Measurements from ENCODE around the gene PNRC2.
"Not testable (repeated sequence)": the region's sequence is repeated elsewhere in the genome, so short reads cannot be mapped to it uniquely, and the experiment has no call there.

PNRC2 gene

GRCh38 chr1:23980728-23981070 is 21.1 kb downstream of the PNRC2 start:
- peak overlapping the region; percentile 97 for H3K27ac ChIP-seq (ENCODE audit: low read depth, low read length)
- TF ChIP-seq, protein P1, sequence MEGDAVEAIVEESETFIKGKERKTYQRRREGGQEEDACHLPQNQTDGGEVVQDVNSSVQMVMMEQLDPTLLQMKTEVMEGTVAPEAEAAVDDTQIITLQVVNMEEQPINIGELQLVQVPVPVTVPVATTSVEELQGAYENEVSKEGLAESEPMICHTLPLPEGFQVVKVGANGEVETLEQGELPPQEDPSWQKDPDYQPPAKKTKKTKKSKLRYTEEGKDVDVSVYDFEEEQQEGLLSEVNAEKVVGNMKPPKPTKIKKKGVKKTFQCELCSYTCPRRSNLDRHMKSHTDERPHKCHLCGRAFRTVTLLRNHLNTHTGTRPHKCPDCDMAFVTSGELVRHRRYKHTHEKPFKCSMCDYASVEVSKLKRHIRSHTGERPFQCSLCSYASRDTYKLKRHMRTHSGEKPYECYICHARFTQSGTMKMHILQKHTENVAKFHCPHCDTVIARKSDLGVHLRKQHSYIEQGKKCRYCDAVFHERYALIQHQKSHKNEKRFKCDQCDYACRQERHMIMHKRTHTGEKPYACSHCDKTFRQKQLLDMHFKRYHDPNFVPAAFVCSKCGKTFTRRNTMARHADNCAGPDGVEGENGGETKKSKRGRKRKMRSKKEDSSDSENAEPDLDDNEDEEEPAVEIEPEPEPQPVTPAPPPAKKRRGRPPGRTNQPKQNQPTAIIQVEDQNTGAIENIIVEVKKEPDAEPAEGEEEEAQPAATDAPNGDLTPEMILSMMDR (IDR thresholded peaks at IDR 0.05; ENCODE audit: insufficient read depth, low read length, poor library complexity, severe bottlenecking), result no peak
- TF ChIP-seq EZH2phosphoT487 (conservative IDR thresholded peaks at IDR 0.05; ENCODE audit: low read length), result no peak
- peak overlapping the region; percentile 91 for H3K4me2 ChIP-seq (ENCODE audit: low read depth, low read length, poor library complexity, severe bottlenecking)
- H2AFZ ChIP-seq (ENCODE audit: low read depth, low read length, severe bottlenecking), result peak overlapping the region; percentile 21
- peaks cover 34% of the 10 kb centered on the region for H3K36me3 ChIP-seq (ENCODE audit: low read length)
- peaks cover 54% of the 10 kb centered on the region for H3F3A ChIP-seq (ENCODE audit: insufficient read depth)
- H3K9me3 ChIP-seq (ENCODE audit: insufficient read depth, low read length), result no peaks in the 10 kb centered on the region
- peaks cover 26% of the 10 kb centered on the region for H4K20me1 ChIP-seq (ENCODE audit: low read depth, low read length)
- H3K9me2 ChIP-seq (replicated peaks; ENCODE audit: insufficient read depth, low read length), result no peaks in the 10 kb centered on the region
- H3K27me3 ChIP-seq (ENCODE audit: low read length), result no peaks in the 10 kb centered on the region
- peak overlapping the region; percentile 44 for H3K4me3 ChIP-seq (ENCODE audit: insufficient read depth, low read length, poor library complexity, severe bottlenecking)
- H3K79me2 ChIP-seq (ENCODE audit: insufficient read depth, low read length), result peaks cover 44% of the 10 kb centered on the region
- peak overlapping the region; percentile 99 for H3K9ac ChIP-seq (ENCODE audit: low read length)

DNA sequence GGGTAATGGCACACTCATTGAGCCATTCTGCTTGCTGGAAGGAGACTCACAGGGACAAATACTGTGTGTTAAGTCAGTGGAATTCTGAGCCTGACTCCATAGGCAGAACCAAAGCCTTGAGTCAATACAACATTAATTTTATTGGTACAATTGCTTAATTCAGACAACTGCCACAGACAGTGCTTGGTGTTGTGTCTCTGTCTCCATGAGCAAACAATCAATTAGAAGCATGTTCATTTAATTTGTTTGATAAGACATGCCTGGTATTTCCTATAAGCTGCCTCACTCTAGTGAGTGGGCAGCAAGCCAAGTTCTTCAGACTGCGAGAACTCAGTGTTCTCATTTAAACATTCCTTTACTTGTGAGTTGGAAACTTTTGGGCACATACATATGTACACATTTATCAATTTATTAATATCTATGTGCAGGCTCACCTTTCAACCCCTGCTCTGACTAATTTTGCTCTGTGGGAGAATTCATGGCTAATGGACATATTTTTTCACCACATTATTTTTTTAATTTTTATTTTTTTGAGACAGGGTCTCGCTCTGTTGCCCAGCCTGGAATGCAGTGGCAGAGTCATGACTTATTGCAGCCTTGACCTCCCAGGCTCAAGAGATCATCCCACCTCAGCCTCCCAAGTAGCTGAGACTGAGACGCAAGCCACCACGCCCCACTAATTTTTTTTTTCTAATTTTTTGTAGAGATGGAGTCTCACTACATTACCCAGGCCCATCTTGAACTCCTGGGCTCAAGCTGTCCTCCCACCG is 25.0 kb downstream of the PNRC2 start:
- TF ChIP-seq EZH2phosphoT487 (conservative IDR thresholded peaks at IDR 0.05; ENCODE audit: low read length), result no peak
- no peaks in the 10 kb centered on the region for H4K20me1 ChIP-seq (ENCODE audit: low read depth, low read length)
- no peak overlapping the region for H3K27ac ChIP-seq (ENCODE audit: low read depth, low read length)

DNA sequence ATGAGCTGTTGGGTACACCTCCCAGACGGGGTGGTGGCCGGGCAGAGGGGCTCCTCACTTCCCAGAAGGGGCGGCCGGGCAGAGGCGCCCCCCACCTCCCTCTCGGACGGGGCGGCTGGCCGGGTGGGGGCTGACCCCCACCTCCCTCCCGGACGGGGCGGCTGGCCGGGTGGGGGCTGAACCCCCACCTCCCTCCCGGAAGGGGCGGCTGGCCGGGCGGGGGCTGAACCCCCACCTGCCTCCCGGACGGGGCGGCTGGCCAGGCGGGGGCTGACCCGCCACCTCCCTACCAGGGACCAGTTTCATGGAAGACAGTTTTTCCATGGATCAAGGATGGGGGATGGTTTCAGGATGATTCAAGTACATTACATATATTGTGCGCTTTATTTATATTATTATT is 27.4 kb downstream of the PNRC2 start:
- not testable (repeated sequence) for H4K20me1 ChIP-seq (ENCODE audit: low read depth, low read length); H3K4me2 ChIP-seq (ENCODE audit: low read depth, low read length, poor library complexity, severe bottlenecking); H2AFZ ChIP-seq (ENCODE audit: low read depth, low read length, severe bottlenecking); H3K4me3 ChIP-seq (ENCODE audit: insufficient read depth, low read length, poor library complexity, severe bottlenecking); H3F3A ChIP-seq (ENCODE audit: insufficient read depth); H3K9me3 ChIP-seq (ENCODE audit: insufficient read depth, low read length); H3K27ac ChIP-seq (ENCODE audit: low read depth, low read length); H3K9ac ChIP-seq (ENCODE audit: low read length); H3K27me3 ChIP-seq (ENCODE audit: low read length); H3K79me2 ChIP-seq (ENCODE audit: insufficient read depth, low read length); H3K9me2 ChIP-seq (replicated peaks; ENCODE audit: insufficient read depth, low read length); H3K36me3 ChIP-seq (ENCODE audit: low read length)

More for the DNA sequence above, 25.0 kb downstream of the PNRC2 start:
- Histone ChIP-seq H3K9ac (ENCODE audit: low read length) (no peak overlapping the region), H3F3A (ENCODE audit: insufficient read depth) (peaks cover 17% of the 10 kb centered on the region), H3K9me3 (ENCODE audit: insufficient read depth, low read length) (no peaks in the 10 kb centered on the region), H3K9me2 (replicated peaks; ENCODE audit: insufficient read depth, low read length) (no peaks in the 10 kb centered on the region), H3K36me3 (ENCODE audit: low read length) (peaks cover under 1% of the 10 kb centered on the region), H2AFZ (ENCODE audit: low read depth, low read length, severe bottlenecking) (no peak overlapping the region), H3K27me3 (ENCODE audit: low read length) (no peaks in the 10 kb centered on the region), H3K4me2 (ENCODE audit: low read depth, low read length, poor library complexity, severe bottlenecking) (no peak overlapping the region), H3K79me2 (ENCODE audit: insufficient read depth, low read length) (peaks cover 5% of the 10 kb centered on the region), H3K4me3 (ENCODE audit: insufficient read depth, low read length, poor library complexity, severe bottlenecking) (no peak overlapping the region)

- no peaks in the 10 kb centered on the region for H3K9me3 ChIP-seq (ENCODE audit: insufficient read depth, low read length)
- H3K79me2 ChIP-seq (ENCODE audit: insufficient read depth, low read length), result no peaks in the 10 kb centered on the region
- H2AFZ ChIP-seq (ENCODE audit: low read depth, low read length, severe bottlenecking), result no peak overlapping the region
- no peak overlapping the region for H3K4me3 ChIP-seq (ENCODE audit: insufficient read depth, low read length, poor library complexity, severe bottlenecking)
- H3K27me3 ChIP-seq (ENCODE audit: low read length), result no peaks in the 10 kb centered on the region
- H3K9ac ChIP-seq (ENCODE audit: low read length), result no peak overlapping the region
- TF ChIP-seq, protein P1 (IDR thresholded peaks at IDR 0.05; ENCODE audit: insufficient read depth, low read length, poor library complexity, severe bottlenecking), result no peak
- no peak for TF ChIP-seq EZH2phosphoT487 (conservative IDR thresholded peaks at IDR 0.05; ENCODE audit: low read length)
- H3K9me2 ChIP-seq (replicated peaks; ENCODE audit: insufficient read depth, low read length), result no peaks in the 10 kb centered on the region
- H3K36me3 ChIP-seq (ENCODE audit: low read length), result no peaks in the 10 kb centered on the region
- no peak overlapping the region for H3K4me2 ChIP-seq (ENCODE audit: low read depth, low read length, poor library complexity, severe bottlenecking)
- H4K20me1 ChIP-seq (ENCODE audit: low read depth, low read length), result no peaks in the 10 kb centered on the region
- no peaks in the 10 kb centered on the region for H3F3A ChIP-seq (ENCODE audit: insufficient read depth)
- H3K27ac ChIP-seq (ENCODE audit: low read depth, low read length), result no peak overlapping the region
Observed at GRCh38 chr1:23989263-23989662, 29.6 kb downstream of the PNRC2 start.

GRCh38 chr1:23992011-23992410 is 32.4 kb downstream of the PNRC2 start:
- not testable (repeated sequence) for H3K27me3 ChIP-seq (ENCODE audit: low read length); H3K36me3 ChIP-seq (ENCODE audit: low read length); H3K9me3 ChIP-seq (ENCODE audit: insufficient read depth, low read length); H3K27ac ChIP-seq (ENCODE audit: low read depth, low read length); H3K9ac ChIP-seq (ENCODE audit: low read length); H3F3A ChIP-seq (ENCODE audit: insufficient read depth); H3K4me3 ChIP-seq (ENCODE audit: insufficient read depth, low read length, poor library complexity, severe bottlenecking); H3K79me2 ChIP-seq (ENCODE audit: insufficient read depth, low read length); H4K20me1 ChIP-seq (ENCODE audit: low read depth, low read length); H3K9me2 ChIP-seq (replicated peaks; ENCODE audit: insufficient read depth, low read length); H3K4me2 ChIP-seq (ENCODE audit: low read depth, low read length, poor library complexity, severe bottlenecking); H2AFZ ChIP-seq (ENCODE audit: low read depth, low read length, severe bottlenecking)

Data from SU-DHL-6 (cell line).